ENCODE results near the gene FAM209A.

DNA sequence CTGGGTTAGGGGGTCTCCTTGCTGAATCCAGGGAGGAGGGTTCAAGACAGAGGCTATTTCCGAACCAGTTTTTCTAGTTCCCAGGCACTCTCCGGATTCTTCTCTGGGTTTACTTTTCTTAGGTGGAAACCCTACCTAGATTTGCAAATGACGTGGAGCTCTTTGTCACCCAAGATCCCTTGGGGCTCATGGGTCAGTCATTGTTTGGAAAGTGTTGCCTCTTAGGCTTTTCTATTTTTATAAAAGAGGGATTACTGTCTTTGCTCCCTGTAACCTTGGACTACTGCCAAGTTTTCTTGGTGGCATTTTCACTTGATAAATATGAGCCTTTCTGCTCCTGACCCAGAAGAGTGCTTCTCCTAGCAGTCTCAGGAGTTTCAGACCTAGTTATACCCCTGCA is 42.1 kb downstream of the FAM209A start:
- TF ChIP-seq CTCF (IDR thresholded peaks at IDR 0.05 in 2 of 3, conservative IDR thresholded peaks at IDR 0.05 in 1 of 3; ENCODE audit: control insufficient read depth in 2 of 3, extremely low read depth in 1 of 3, insufficient read depth in 1 of 3, low read depth in 3 of 3, low read length in 3 of 3) (no peak), REST (IDR thresholded peaks at IDR 0.05; ENCODE audit: low read depth, low read length) (no peak), CHD2 (IDR thresholded peaks at IDR 0.05; ENCODE audit: borderline replicate concordance, low read depth, low read length) (no peak), RCOR1 (conservative IDR thresholded peaks at IDR 0.05; ENCODE audit: low read depth, low read length) (no peak), TCF12 (IDR thresholded peaks at IDR 0.05; ENCODE audit: low read depth, low read length) (no peak), E2F4 (IDR thresholded peaks at IDR 0.05; ENCODE audit: low read depth, low read length) (no peak), ZSCAN29 (IDR thresholded peaks at IDR 0.05) (no peak), POLR2A (IDR thresholded peaks at IDR 0.05; ENCODE audit: low read depth, low read length) (no peak), ZBTB40 (IDR thresholded peaks at IDR 0.05; ENCODE audit: borderline replicate concordance) (no peak), JUNB (IDR thresholded peaks at IDR 0.05) (no peak), ZNF217 (IDR thresholded peaks at IDR 0.05) (no peak), ATF7 (IDR thresholded peaks at IDR 0.05; ENCODE audit: low read depth) (no peak), YY1 (IDR thresholded peaks at IDR 0.05; ENCODE audit: low read depth, low read length) (no peak)
